GM18873 (cell line): ENCODE data around the gene GDAP2.
"Not testable (repeated sequence)": the region's sequence is repeated elsewhere in the genome, so short reads cannot be mapped to it uniquely, and the experiment has no call there.

ENCODE experiments used
- ATAC-seq: cut with Tn5 transposase; IDR thresholded peaks from one replicate; pipeline ENCODE4 v1.9.1; 2021; ENCODE audit warnings: mild to moderate bottlenecking, moderate library complexity, moderate number of reproducible peaks; ENCODE audit not compliant: unreplicated experiment, low FRiP score

The GDAP2 gene

GRCh38 chr1:117902944-117903343 is 26.5 kb downstream of the GDAP2 start:
- ATAC-seq = no peak

GRCh38 chr1:117899801-117900200 is 29.6 kb downstream of the GDAP2 start:
- no peak for ATAC-seq

- ATAC-seq = no peak
Observed at GRCh38 chr1:117897551-117897950, 31.9 kb downstream of the GDAP2 start.

GRCh38 chr1:117895482-117896114 is 33.8 kb downstream of the GDAP2 start:
- ATAC-seq = peak; percentile 81

GRCh38 chr1:117894078-117894477 is 35.3 kb downstream of the GDAP2 start:
- ATAC-seq = no peak

GRCh38 chr1:117892512-117892911 is 36.9 kb downstream of the GDAP2 start:
- ATAC-seq = peak; percentile 47

GRCh38 chr1:117890452-117890851 is 39.0 kb downstream of the GDAP2 start:
- no peak for ATAC-seq

- no peak for ATAC-seq
Observed at GRCh38 chr1:117886101-117886795, 43.2 kb downstream of the GDAP2 start.

GRCh38 chr1:117883616-117884015 is 45.8 kb downstream of the GDAP2 start:
- no peak for ATAC-seq

GRCh38 chr1:117879284-117879683 is 50.1 kb downstream of the GDAP2 start:
- ATAC-seq = no peak

- ATAC-seq = no peak
Observed at GRCh38 chr1:117877823-117878222, 51.6 kb downstream of the GDAP2 start.

- no peak for ATAC-seq
Observed at GRCh38 chr1:117871013-117871412, 58.4 kb downstream of the GDAP2 start.

GRCh38 chr1:117861694-117862093 is 67.7 kb downstream of the GDAP2 start:
- ATAC-seq = no peak

GRCh38 chr1:117860896-117861610 is 68.4 kb downstream of the GDAP2 start:
- ATAC-seq = no peak

GRCh38 chr1:117859901-117860300 is 69.5 kb downstream of the GDAP2 start:
- no peak for ATAC-seq

- ATAC-seq = no peak
Observed at GRCh38 chr1:117857418-117857817, 72.0 kb downstream of the GDAP2 start.

- ATAC-seq = no peak
Observed at GRCh38 chr1:117852853-117853553, 76.4 kb downstream of the GDAP2 start.

- ATAC-seq = no peak
Observed at GRCh38 chr1:117851687-117852086, 77.7 kb downstream of the GDAP2 start.

- ATAC-seq = no peak
Observed at GRCh38 chr1:117846674-117847425, 82.6 kb downstream of the GDAP2 start.

GRCh38 chr1:117844478-117844877 is 84.9 kb downstream of the GDAP2 start:
- ATAC-seq = not testable (repeated sequence)
